Vagina (tissue), 2 donors: Measurements from ENCODE around the gene POLR2C. TPM values are rescaled to one million over a fixed set of nuclear protein-coding genes. Genes with fewer than 3 reads are reported as not detected.

Experiments
- DNase-seq, 2 donors: peaks; one replicate each; pipeline ENCODE4 v3.0.0-alpha.2; 2017; ENCODE audit errors: extremely low spot score in 2 of 2
- H3K27ac ChIP-seq: fragments of 200-600 bp; sonication (generic); one replicate; pipeline ENCODE4 v1.5.1; 2019
- H3K27me3 ChIP-seq: fragments of 200-600 bp; sonication (generic); one replicate; pipeline ENCODE4 v1.5.1; 2019
- H3K36me3 ChIP-seq, 2 donors: fragments of 200-600 bp; sonication (generic); one replicate each; pipeline ENCODE4 v1.5.1; 2017 to 2019
- H3K4me1 ChIP-seq: fragments of 200-600 bp; sonication (generic); one replicate; pipeline ENCODE4 v1.5.1; 2019
- H3K4me3 ChIP-seq, 2 donors: fragments of 200-600 bp; sonication (generic); 1 replicate in 1 of 2; 2 replicates in 1 of 2; pipeline ENCODE4 v1.5.1; 2016 to 2019
- H3K9me3 ChIP-seq: fragments of 200-600 bp; sonication (generic); one replicate; pipeline ENCODE4 v1.5.1; 2019
- CTCF ChIP-seq, 3 experiments: fragments of 450-650 bp in 2 of 3; fragments of 200-600 bp in 1 of 3; sonication (generic) in 1 of 3; IDR thresholded peaks; one replicate each; pipeline ENCODE4 v1.5.1; 2017 to 2019; ENCODE audit warnings: antibody characterized with exemption in 3 of 3, mild to moderate bottlenecking in 2 of 3, moderate library complexity in 2 of 3
- POLR2A ChIP-seq, 2 donors: fragments of 450-650 bp; IDR thresholded peaks; one replicate each; pipeline ENCODE4 v1.6.1; 2017; ENCODE audit warnings: antibody characterized with exemption in 2 of 2, mild to moderate bottlenecking in 2 of 2, moderate library complexity in 2 of 2
- POLR2AphosphoS5 ChIP-seq, 2 donors: sonication (generic); formaldehyde crosslinking; IDR thresholded peaks; one replicate each; pipeline ENCODE4 v1.9.0; 2017; ENCODE audit warnings: antibody characterized with exemption in 2 of 2, mild to moderate bottlenecking in 2 of 2, low read depth in 1 of 2; ENCODE audit not compliant: insufficient read depth in 1 of 2
- intact Hi-C: fragments of 100-400 bp; cut with DNase I; formaldehyde crosslinking; loops from one replicate; pipeline ENCODE4 v1.15.1; 2023
- total RNA-seq: library from RNA; depleted of rRNA; stranded (reverse); fragments of >200 nt; gene quantifications from one replicate; pipeline ENCODE4 v1.2.3, GENCODE V29; 2016

The POLR2C gene
- total RNA-seq, 1 donor from 2014 or later = 127 TPM

GRCh38 chr16:57447186-57447962 is 15.1 kb upstream of the POLR2C start, which contains the start of the genes CIAPIN1 and COQ9:
TSS of gene CIAPIN1 (minus strand) at chr16:57447385. CDS start at chr16:57440928, 6,457 bp downstream.
TSS of gene COQ9 (plus strand) at chr16:57447479. CDS start at chr16:57447506, 27 bp downstream.
- no peak for DNase-seq
- Histone ChIP-seq H3K4me1 (peaks cover 35% of the 10 kb centered on the region), H3K4me3 (peak within 1 kb of the TSS; percentile 68 to 83), H3K9me3 (no peaks in the 10 kb centered on the region), H3K36me3 (peaks cover 0 to 7% of the 10 kb centered on the region in 2 donors), H3K27ac (peak within 1 kb of the TSS; percentile 85), H3K27me3 (no peaks in the 10 kb centered on the region)
- TF ChIP-seq CTCF (IDR thresholded peaks at IDR 0.05) (no peak), POLR2AphosphoS5 (IDR thresholded peaks at IDR 0.05; ENCODE audit: insufficient read depth in 1 of 2, low read depth in 1 of 2) (peak; percentile 87 to 91), POLR2A (IDR thresholded peaks at IDR 0.05) (peak in 1 of 2 donors; percentile 43)
- intact Hi-C loops = no loop called here

GRCh38 chr16:57452021-57452420 is 10.5 kb upstream of the POLR2C start:
- Histone ChIP-seq H3K36me3 (peaks cover 0 to 45% of the 10 kb centered on the region in 2 donors), H3K4me3 (no peak overlapping the region), H3K9me3 (no peaks in the 10 kb centered on the region), H3K27me3 (no peaks in the 10 kb centered on the region), H3K27ac (no peak overlapping the region), H3K4me1 (peaks cover 13% of the 10 kb centered on the region)
- TF ChIP-seq POLR2A (IDR thresholded peaks at IDR 0.05) (no peak), CTCF (IDR thresholded peaks at IDR 0.05) (no peak), POLR2AphosphoS5 (IDR thresholded peaks at IDR 0.05; ENCODE audit: insufficient read depth in 1 of 2, low read depth in 1 of 2) (no peak)
- intact Hi-C loops = no loop called here
- no peak for DNase-seq

- intact Hi-C loops = loop anchor here (5.0 kb wide), 1 partner anchor 54 kb away; no protein-coding TSS in a partner anchor
- H3K36me3 ChIP-seq = peaks cover 0 to 52% of the 10 kb centered on the region in 2 donors
- TF ChIP-seq CTCF (IDR thresholded peaks at IDR 0.05) (no peak), POLR2AphosphoS5 (IDR thresholded peaks at IDR 0.05; ENCODE audit: insufficient read depth in 1 of 2, low read depth in 1 of 2) (no peak), POLR2A (IDR thresholded peaks at IDR 0.05) (no peak)
- H3K9me3 ChIP-seq = no peaks in the 10 kb centered on the region
- H3K27ac ChIP-seq = peak overlapping the region; percentile 94
- H3K4me1 ChIP-seq = peaks cover 24% of the 10 kb centered on the region
- H3K4me3 ChIP-seq = peak overlapping the region; percentile 93 to 99
- no peaks in the 10 kb centered on the region for H3K27me3 ChIP-seq
- no peak for DNase-seq
These were observed 491 bp downstream of the POLR2C start for GRCh38 chr16:57462978-57463362.

- TF ChIP-seq CTCF (IDR thresholded peaks at IDR 0.05) (no peak), POLR2AphosphoS5 (IDR thresholded peaks at IDR 0.05; ENCODE audit: insufficient read depth in 1 of 2, low read depth in 1 of 2) (no peak), POLR2A (IDR thresholded peaks at IDR 0.05) (no peak)
- peaks cover 0 to 53% of the 10 kb centered on the region in 2 donors for H3K36me3 ChIP-seq
- intact Hi-C loops = loop anchor here (5.0 kb wide), 1 partner anchor 53 kb away; no protein-coding TSS in a partner anchor
These were observed 2.0 kb downstream of the POLR2C start for GRCh38 chr16:57464523-57464922.

GRCh38 chr16:57468346-57468745 is 5.9 kb downstream of the POLR2C start:
- Histone ChIP-seq H3K36me3 (peaks cover 0 to 70% of the 10 kb centered on the region in 2 donors), H3K4me3 (no peak overlapping the region), H3K27ac (no peak overlapping the region), H3K9me3 (no peaks in the 10 kb centered on the region), H3K4me1 (peaks cover 50% of the 10 kb centered on the region), H3K27me3 (no peaks in the 10 kb centered on the region)
- TF ChIP-seq CTCF (IDR thresholded peaks at IDR 0.05) = no peak
- no peak for TF ChIP-seq POLR2A (IDR thresholded peaks at IDR 0.05)
- TF ChIP-seq POLR2AphosphoS5 (IDR thresholded peaks at IDR 0.05; ENCODE audit: insufficient read depth in 1 of 2, low read depth in 1 of 2) = no peak
- no peak for DNase-seq
- intact Hi-C loops = no loop called here

More at GRCh38 chr16:57464523-57464922, 2.0 kb downstream of the POLR2C start:
- Histone ChIP-seq H3K27ac (no peak overlapping the region), H3K27me3 (no peaks in the 10 kb centered on the region), H3K9me3 (no peaks in the 10 kb centered on the region), H3K4me3 (no peak overlapping the region), H3K4me1 (peaks cover 25% of the 10 kb centered on the region)
- no peak for DNase-seq
